Upper lobe of right lung (tissue), 1 donor: ENCODE results near the gene KDM4C. TPM values are rescaled to one million over a fixed set of nuclear protein-coding genes. Genes with fewer than 3 reads are reported as not detected.

ENCODE experiments used
- ATAC-seq: fragments of 200-7000 bp; cut with Tn5 transposase; one replicate; pipeline ENCODE4 v1.9.1; 2020; ENCODE audit warnings: mild to moderate bottlenecking, moderate library complexity
- DNase-seq: peaks from one replicate; pipeline ENCODE4 v3.0.0-alpha.2; 2020
- H3K27ac ChIP-seq: fragments of 200-600 bp; one replicate; pipeline ENCODE4 v1.8.0; 2022
- H3K27me3 ChIP-seq: fragments of 200-600 bp; one replicate; pipeline ENCODE4 v1.8.0; 2022; ENCODE audit warnings: mild to moderate bottlenecking
- H3K36me3 ChIP-seq: fragments of 200-600 bp; one replicate; pipeline ENCODE4 v1.8.0; 2022
- H3K4me1 ChIP-seq: fragments of 200-600 bp; one replicate; pipeline ENCODE4 v1.8.0; 2022
- H3K4me3 ChIP-seq: fragments of 200-600 bp; one replicate; pipeline ENCODE4 v1.8.0; 2022; ENCODE audit warnings: mild to moderate bottlenecking
- H3K9me3 ChIP-seq: fragments of 200-600 bp; one replicate; pipeline ENCODE4 v1.8.0; 2022
- CTCF ChIP-seq: fragments of 200-600 bp; IDR thresholded peaks from one replicate; pipeline ENCODE4 v1.8.0; 2022; ENCODE audit warnings: antibody characterized with exemption
- intact Hi-C: fragments of 100-400 bp; cut with DNase I; formaldehyde crosslinking; loops from one replicate; pipeline ENCODE4 v1.11.0; 2022
- total RNA-seq: library from RNA; stranded (reverse); fragmentation: NEBNext Ultra II Directional; extraction: Animal tissue kit (Norgen Biotek cat#: 25700); gene quantifications from one replicate; pipeline ENCODE4 v1.2.1, GENCODE V29; 2021
- donor health status: DM: no; HTN: yes; CAD: no; lungs with severe emphysema.

KDM4C gene
- total RNA-seq, 1 donor from 2014 or later, result 37.2 TPM

GRCh38 chr9:6897207-6897822, 139.5 kb downstream of the KDM4C start:
- peaks cover 23% of the 10 kb centered on the region for H3K36me3 ChIP-seq
- DNase-seq (no peak), ATAC-seq (no peak)
- peaks cover 12% of the 10 kb centered on the region for H3K4me1 ChIP-seq
- no peaks in the 10 kb centered on the region for H3K27me3 ChIP-seq
- H3K4me3 ChIP-seq, result no peak overlapping the region
- intact Hi-C loops, result no loop called here
- H3K9me3 ChIP-seq, result no peaks in the 10 kb centered on the region
- H3K27ac ChIP-seq, result peak overlapping the region; percentile 7
- TF ChIP-seq CTCF, result no peak

GRCh38 chr9:6897898-6898302, 140.1 kb downstream of the KDM4C start:
- no peak for TF ChIP-seq CTCF
- ATAC-seq, result no peak
- no peak overlapping the region for H3K4me3 ChIP-seq
- H3K4me1 ChIP-seq, result peaks cover 12% of the 10 kb centered on the region
- no peaks in the 10 kb centered on the region for H3K27me3 ChIP-seq
- H3K9me3 ChIP-seq, result no peaks in the 10 kb centered on the region
- intact Hi-C loops, result no loop called here
- H3K36me3 ChIP-seq, result peaks cover 22% of the 10 kb centered on the region
- no peak for DNase-seq
- H3K27ac ChIP-seq, result no peak overlapping the region

- Histone ChIP-seq H3K36me3 (peaks cover 10% of the 10 kb centered on the region), H3K27me3 (no peaks in the 10 kb centered on the region), H3K4me1 (peaks cover 12% of the 10 kb centered on the region), H3K4me3 (no peak overlapping the region), H3K9me3 (no peaks in the 10 kb centered on the region), H3K27ac (no peak overlapping the region)
- DNase-seq, result no peak
- no peak for TF ChIP-seq CTCF
- intact Hi-C loops, result no loop called here
- no peak for ATAC-seq
These were observed 141.5 kb downstream of the KDM4C start for GRCh38 chr9:6899274-6899673.

- H3K36me3 ChIP-seq, result peaks cover 6% of the 10 kb centered on the region
- H3K27me3 ChIP-seq, result no peaks in the 10 kb centered on the region
- no peaks in the 10 kb centered on the region for H3K9me3 ChIP-seq
- ATAC-seq (no peak), DNase-seq (no peak)
- H3K4me1 ChIP-seq, result peaks cover 12% of the 10 kb centered on the region
- TF ChIP-seq CTCF, result no peak
- intact Hi-C loops, result no loop called here
- no peak overlapping the region for H3K4me3 ChIP-seq
- no peak overlapping the region for H3K27ac ChIP-seq
These were observed 142.7 kb downstream of the KDM4C start for GRCh38 chr9:6900440-6900883.

GRCh38 chr9:6901180-6901579, 143.4 kb downstream of the KDM4C start:
- TF ChIP-seq CTCF, result no peak
- intact Hi-C loops, result no loop called here
- Histone ChIP-seq H3K9me3 (no peaks in the 10 kb centered on the region), H3K27ac (no peak overlapping the region), H3K36me3 (peaks cover 6% of the 10 kb centered on the region), H3K27me3 (no peaks in the 10 kb centered on the region), H3K4me3 (no peak overlapping the region), H3K4me1 (peaks cover 12% of the 10 kb centered on the region)
- ATAC-seq (no peak), DNase-seq (no peak)

- Histone ChIP-seq H3K36me3 (peaks cover 6% of the 10 kb centered on the region), H3K27ac (no peak overlapping the region), H3K9me3 (no peaks in the 10 kb centered on the region), H3K27me3 (no peaks in the 10 kb centered on the region), H3K4me1 (peaks cover 1% of the 10 kb centered on the region), H3K4me3 (no peak overlapping the region)
- intact Hi-C loops, result no loop called here
- no peak for TF ChIP-seq CTCF
- no peak for DNase-seq
- ATAC-seq, result no peak
These were observed 144.7 kb downstream of the KDM4C start for GRCh38 chr9:6902423-6902822.
